GM12874 (cell line): Measurements from ENCODE around the gene BCAP31.

ENCODE experiments used
- TF ChIP-seq, protein P1 (sequence below): IDR thresholded peaks from 2 replicates; pipeline ENCODE4 v1.5.1; 2011; ENCODE audit warnings: low read depth, mild to moderate bottlenecking, control low read depth, low read length, moderate library complexity; ENCODE audit not compliant: insufficient read depth

Gene BCAP31

GRCh38 chrX:153746359-153746758 lies 22.2 kb upstream of the BCAP31 start:
- TF ChIP-seq, protein P1, sequence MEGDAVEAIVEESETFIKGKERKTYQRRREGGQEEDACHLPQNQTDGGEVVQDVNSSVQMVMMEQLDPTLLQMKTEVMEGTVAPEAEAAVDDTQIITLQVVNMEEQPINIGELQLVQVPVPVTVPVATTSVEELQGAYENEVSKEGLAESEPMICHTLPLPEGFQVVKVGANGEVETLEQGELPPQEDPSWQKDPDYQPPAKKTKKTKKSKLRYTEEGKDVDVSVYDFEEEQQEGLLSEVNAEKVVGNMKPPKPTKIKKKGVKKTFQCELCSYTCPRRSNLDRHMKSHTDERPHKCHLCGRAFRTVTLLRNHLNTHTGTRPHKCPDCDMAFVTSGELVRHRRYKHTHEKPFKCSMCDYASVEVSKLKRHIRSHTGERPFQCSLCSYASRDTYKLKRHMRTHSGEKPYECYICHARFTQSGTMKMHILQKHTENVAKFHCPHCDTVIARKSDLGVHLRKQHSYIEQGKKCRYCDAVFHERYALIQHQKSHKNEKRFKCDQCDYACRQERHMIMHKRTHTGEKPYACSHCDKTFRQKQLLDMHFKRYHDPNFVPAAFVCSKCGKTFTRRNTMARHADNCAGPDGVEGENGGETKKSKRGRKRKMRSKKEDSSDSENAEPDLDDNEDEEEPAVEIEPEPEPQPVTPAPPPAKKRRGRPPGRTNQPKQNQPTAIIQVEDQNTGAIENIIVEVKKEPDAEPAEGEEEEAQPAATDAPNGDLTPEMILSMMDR, result no peak

- TF ChIP-seq, protein P1, result peak; percentile 32; the same call in 1 of the 2 replicates
Observed at GRCh38 chrX:153744210-153745066, 20.3 kb upstream of the BCAP31 start.

GRCh38 chrX:153741446-153741845 lies 17.3 kb upstream of the BCAP31 start:
- TF ChIP-seq, protein P1, result no peak

DNA sequence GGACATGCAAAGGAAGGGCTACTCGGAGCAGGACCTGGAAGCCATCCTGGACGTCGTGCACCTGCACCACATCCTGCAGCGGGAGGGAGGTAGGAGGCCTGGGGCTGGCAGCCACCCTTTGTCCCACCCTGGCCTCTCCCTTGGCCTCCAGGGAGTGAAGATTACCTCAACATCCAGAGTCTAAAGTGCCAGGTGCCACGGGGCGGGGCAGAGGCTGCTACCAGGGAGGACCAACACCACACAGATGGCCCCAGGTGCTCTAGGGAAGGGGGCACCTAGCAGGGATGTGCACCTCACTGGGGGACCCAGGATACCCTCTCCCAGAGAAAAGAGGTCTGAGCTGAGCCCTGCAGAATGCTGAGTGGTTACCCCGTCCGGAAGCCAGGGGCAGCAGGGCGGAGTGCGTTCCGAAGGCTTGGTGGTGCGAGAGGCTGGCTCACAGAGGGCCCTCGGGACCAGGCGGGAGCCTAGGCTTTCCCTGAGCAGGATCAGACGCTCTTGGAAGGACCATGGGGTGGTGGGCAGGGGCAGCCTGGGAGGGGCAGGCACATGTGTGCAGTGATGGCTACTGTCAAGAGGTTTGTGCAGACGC lies 16.5 kb upstream of the BCAP31 start:
- TF ChIP-seq, protein P1, result no peak

DNA sequence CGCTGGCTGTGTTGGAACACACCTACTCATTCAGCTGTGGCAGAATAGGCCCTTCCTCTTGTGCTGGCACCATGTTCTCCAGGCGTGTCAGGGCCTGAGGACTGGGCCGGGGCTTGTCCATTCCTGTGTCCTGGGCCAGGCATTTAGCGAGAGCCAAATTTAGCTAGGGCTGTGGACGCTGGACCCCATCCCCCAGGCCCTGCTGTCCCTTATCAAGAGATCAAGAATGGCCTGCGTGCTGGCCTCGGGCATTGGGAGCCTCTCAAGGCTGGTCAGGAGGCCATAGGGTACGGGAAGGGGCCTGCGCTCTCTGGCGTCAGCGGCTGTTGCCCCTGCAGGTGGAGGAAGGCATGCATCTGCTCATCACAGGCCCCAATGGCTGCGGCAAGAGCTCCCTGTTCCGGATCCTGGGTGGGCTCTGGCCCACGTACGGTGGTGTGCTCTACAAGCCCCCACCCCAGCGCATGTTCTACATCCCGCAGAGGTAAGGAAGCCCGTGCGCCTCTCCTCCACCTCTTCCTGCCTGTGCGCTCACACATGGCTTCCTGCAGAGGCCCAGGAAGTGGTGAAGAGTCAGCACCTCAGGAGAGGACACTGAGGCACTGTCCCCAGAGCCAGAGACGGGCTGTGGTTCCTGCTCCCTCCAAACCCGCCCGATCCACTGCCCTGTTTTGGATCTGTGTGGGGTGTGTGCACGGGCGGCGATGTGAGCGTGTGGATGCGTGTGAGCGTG lies 15.7 kb upstream of the BCAP31 start:
- TF ChIP-seq, protein P1, result no peak

DNA sequence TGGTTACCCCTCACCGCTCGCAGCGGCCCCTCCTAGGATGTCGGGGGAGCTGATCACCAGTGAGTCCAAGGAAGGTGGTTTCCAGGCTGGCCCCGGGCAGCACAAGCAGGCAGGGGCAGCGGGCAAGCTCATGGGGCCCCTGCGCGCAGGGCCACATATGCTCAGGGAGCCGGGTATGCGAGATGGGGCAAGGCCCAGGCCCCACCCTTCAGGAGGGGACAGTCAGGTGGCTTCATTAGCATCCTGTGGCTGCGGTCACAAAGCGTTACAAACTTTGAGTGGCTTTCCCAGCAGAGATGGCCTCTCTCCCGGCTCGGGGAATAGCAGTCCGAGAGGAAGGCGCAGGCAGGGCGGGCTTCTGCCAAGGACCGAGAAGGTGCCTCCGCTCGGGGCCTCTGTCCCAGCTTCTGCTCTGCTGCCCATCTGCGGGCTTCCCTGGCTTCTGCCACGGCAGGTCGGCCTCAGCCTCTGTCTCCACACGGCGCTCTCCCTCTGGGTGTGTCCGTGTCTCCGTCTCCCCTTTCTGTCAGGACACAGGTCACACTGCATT lies 13.9 kb upstream of the BCAP31 start:
- TF ChIP-seq, protein P1, result no peak

DNA sequence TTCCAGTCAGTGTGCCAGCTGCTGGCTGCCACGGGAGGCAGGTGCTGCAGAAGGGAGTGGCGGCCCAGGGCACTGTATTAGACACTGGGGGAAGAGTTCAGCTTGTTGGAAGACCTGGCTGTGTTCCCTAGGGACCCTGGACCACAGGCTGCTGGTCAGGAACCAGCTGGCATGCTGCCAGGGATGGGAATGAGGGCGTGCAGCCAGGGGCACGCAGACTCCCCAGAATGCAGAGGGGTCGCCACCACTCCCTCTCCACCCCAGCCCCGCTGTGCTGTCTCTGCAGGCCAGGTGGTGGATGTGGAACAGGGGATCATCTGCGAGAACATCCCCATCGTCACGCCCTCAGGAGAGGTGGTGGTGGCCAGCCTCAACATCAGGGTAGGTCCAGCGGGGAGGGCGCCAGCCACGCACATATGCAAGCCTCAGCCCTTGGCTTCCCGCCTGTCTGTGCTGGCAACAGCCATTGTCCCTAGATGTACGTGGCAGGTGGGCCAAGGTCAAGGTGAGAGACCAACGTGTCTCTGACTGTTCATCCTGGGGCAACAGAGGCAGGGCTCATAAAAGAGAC lies 12.8 kb upstream of the BCAP31 start:
- TF ChIP-seq, protein P1, result no peak
